Breast epithelium (tissue), 4 donors: ENCODE data around the gene MDN1. TPM values are rescaled to one million over a fixed set of nuclear protein-coding genes. Genes with fewer than 3 reads are reported as not detected.

Experiments
- DNase-seq, 2 donors: peaks; one replicate each; pipeline ENCODE4 v3.0.0-alpha.2; 2019; ENCODE audit warnings: low spot score in 2 of 2
- H3K27ac ChIP-seq, 2 donors: fragments of 200-600 bp; sonication (generic) in 1 of 2; one replicate each; pipeline ENCODE4 v1.5.1; 2016 to 2019; ENCODE audit warnings: mild to moderate bottlenecking in 1 of 2
- H3K27me3 ChIP-seq, 2 donors: fragments of 200-600 bp; sonication (generic) in 1 of 2; one replicate each; pipeline versions ENCODE4 v1.5.1 to v1.6.0; 2017 to 2019; ENCODE audit warnings: control low read depth in 1 of 2, mild to moderate bottlenecking in 1 of 2
- H3K36me3 ChIP-seq: fragments of 200-600 bp; one replicate; pipeline ENCODE4 v1.5.1; 2019
- H3K4me1 ChIP-seq, 2 donors: fragments of 200-600 bp; sonication (generic); one replicate each; pipeline ENCODE4 v1.5.1; 2016 to 2019; ENCODE audit warnings: control low read depth in 1 of 2
- H3K4me3 ChIP-seq, 3 donors: fragments of 200-600 bp; sonication (generic); 1 replicate in 2 of 3; 2 replicates in 1 of 3; pipeline ENCODE4 v1.5.1; 2016 to 2019; ENCODE audit warnings: mild to moderate bottlenecking in 3 of 3, moderate library complexity in 2 of 3
- H3K9me3 ChIP-seq, 2 donors: fragments of 200-600 bp; sonication (generic) in 1 of 2; one replicate each; pipeline ENCODE4 v1.5.1; 2016 to 2019; ENCODE audit warnings: control low read depth in 1 of 2
- CTCF ChIP-seq, 3 donors: fragments of 450-650 bp; IDR thresholded peaks; one replicate each; pipeline ENCODE4 v1.5.1; 2016 to 2017; ENCODE audit warnings: antibody characterized with exemption in 3 of 3, mild to moderate bottlenecking in 3 of 3, moderate library complexity in 3 of 3
- POLR2A ChIP-seq: fragments of 450-650 bp; IDR thresholded peaks from one replicate; pipeline ENCODE4 v1.6.1; 2016; ENCODE audit warnings: antibody characterized with exemption, mild to moderate bottlenecking, moderate library complexity
- POLR2AphosphoS5 ChIP-seq, 3 donors: sonication (generic); formaldehyde crosslinking; IDR thresholded peaks; one replicate each; pipeline ENCODE4 v1.6.1; 2017; ENCODE audit warnings: antibody characterized with exemption in 3 of 3
- intact Hi-C: fragments of 100-400 bp; cut with DNase I; formaldehyde crosslinking; loops from one replicate; pipeline ENCODE4 v1.15.1; 2023; ENCODE audit warnings: low total_unique reads
- total RNA-seq, 3 donors: library from RNA; depleted of rRNA; stranded (reverse); fragments of >200 nt; gene quantifications; one replicate each; pipeline ENCODE4 v1.1.0, GENCODE V29; 2016

MDN1 gene
- total RNA-seq, 3 donors from 2014 or later = 24.6 to 38.8 (median 38.0) TPM

- H3K4me3 ChIP-seq = no peak overlapping the region
- no peak overlapping the region for H3K27ac ChIP-seq
- H3K36me3 ChIP-seq = peaks cover 10% of the 10 kb centered on the region
- no peaks in the 10 kb centered on the region for H3K27me3 ChIP-seq
- no peak for DNase-seq
- intact Hi-C loops = no loop called here
- no peak for TF ChIP-seq POLR2A
- TF ChIP-seq CTCF (IDR thresholded peaks at IDR 0.05) = no peak
- no peak for TF ChIP-seq POLR2AphosphoS5 (IDR thresholded peaks at IDR 0.05)
- H3K9me3 ChIP-seq = no peaks in the 10 kb centered on the region
- H3K4me1 ChIP-seq = no peaks in the 10 kb centered on the region
Observed at GRCh38 chr6:89782222-89782621, 37.4 kb downstream of the MDN1 start.

GRCh38 chr6:89781070-89782034, 38.2 kb downstream of the MDN1 start:
- no peak for DNase-seq
- H3K36me3 ChIP-seq = peaks cover 10% of the 10 kb centered on the region
- intact Hi-C loops = no loop called here
- H3K27me3 ChIP-seq = no peaks in the 10 kb centered on the region
- no peaks in the 10 kb centered on the region for H3K4me1 ChIP-seq
- no peak overlapping the region for H3K27ac ChIP-seq
- no peaks in the 10 kb centered on the region for H3K9me3 ChIP-seq
- no peak for TF ChIP-seq POLR2AphosphoS5 (IDR thresholded peaks at IDR 0.05)
- no peak for TF ChIP-seq CTCF (IDR thresholded peaks at IDR 0.05)
- TF ChIP-seq POLR2A = no peak
- no peak overlapping the region for H3K4me3 ChIP-seq

- Histone ChIP-seq H3K27me3 (no peaks in the 10 kb centered on the region), H3K4me1 (no peaks in the 10 kb centered on the region), H3K4me3 (no peak overlapping the region), H3K27ac (no peak overlapping the region), H3K36me3 (no peaks in the 10 kb centered on the region), H3K9me3 (no peaks in the 10 kb centered on the region)
- intact Hi-C loops = no loop called here
- TF ChIP-seq CTCF (IDR thresholded peaks at IDR 0.05) (no peak), POLR2AphosphoS5 (IDR thresholded peaks at IDR 0.05) (no peak), POLR2A (no peak)
- DNase-seq = no peak
Observed at GRCh38 chr6:89777455-89777854, 42.1 kb downstream of the MDN1 start.

- Histone ChIP-seq H3K4me3 (no peak overlapping the region), H3K36me3 (no peaks in the 10 kb centered on the region), H3K4me1 (no peaks in the 10 kb centered on the region), H3K9me3 (no peaks in the 10 kb centered on the region), H3K27me3 (no peaks in the 10 kb centered on the region), H3K27ac (no peak overlapping the region)
- TF ChIP-seq POLR2AphosphoS5 (IDR thresholded peaks at IDR 0.05) (no peak), POLR2A (no peak), CTCF (IDR thresholded peaks at IDR 0.05) (no peak)
- intact Hi-C loops = no loop called here
- no peak for DNase-seq
Observed at GRCh38 chr6:89776583-89777233, 42.9 kb downstream of the MDN1 start.

GRCh38 chr6:89775150-89775549, 44.4 kb downstream of the MDN1 start:
- no peak for TF ChIP-seq POLR2A
- no peak for TF ChIP-seq CTCF (IDR thresholded peaks at IDR 0.05)
- TF ChIP-seq POLR2AphosphoS5 (IDR thresholded peaks at IDR 0.05) = no peak
- Histone ChIP-seq H3K27me3 (no peaks in the 10 kb centered on the region), H3K4me1 (no peaks in the 10 kb centered on the region), H3K9me3 (no peaks in the 10 kb centered on the region), H3K36me3 (peaks cover 6% of the 10 kb centered on the region), H3K27ac (no peak overlapping the region), H3K4me3 (no peak overlapping the region)
- DNase-seq = no peak
- intact Hi-C loops = no loop called here
